SW 1271 (cell line): ENCODE results near the gene ASPN.
"Not testable (repeated sequence)": the region's sequence is repeated elsewhere in the genome, so short reads cannot be mapped to it uniquely, and the experiment has no call there.

Experiments used
- DNase-seq, 2 experiments: peaks; one replicate each; lab custom pipeline; 2025; lab: John Stamatoyannopoulos, UW

The ASPN gene

GRCh38 chr9:92411157-92411556 lies 71.1 kb downstream of the ASPN start:
- DNase-seq: not testable (repeated sequence)

GRCh38 chr9:92408747-92409478 lies 73.4 kb downstream of the ASPN start:
- no peak for DNase-seq

- DNase-seq: no peak
Measured at GRCh38 chr9:92407818-92408217, 74.5 kb downstream of the ASPN start.

GRCh38 chr9:92406477-92406876 lies 75.8 kb downstream of the ASPN start:
- no peak for DNase-seq
